ENCODE measurements around the gene RTL10.

DNA sequence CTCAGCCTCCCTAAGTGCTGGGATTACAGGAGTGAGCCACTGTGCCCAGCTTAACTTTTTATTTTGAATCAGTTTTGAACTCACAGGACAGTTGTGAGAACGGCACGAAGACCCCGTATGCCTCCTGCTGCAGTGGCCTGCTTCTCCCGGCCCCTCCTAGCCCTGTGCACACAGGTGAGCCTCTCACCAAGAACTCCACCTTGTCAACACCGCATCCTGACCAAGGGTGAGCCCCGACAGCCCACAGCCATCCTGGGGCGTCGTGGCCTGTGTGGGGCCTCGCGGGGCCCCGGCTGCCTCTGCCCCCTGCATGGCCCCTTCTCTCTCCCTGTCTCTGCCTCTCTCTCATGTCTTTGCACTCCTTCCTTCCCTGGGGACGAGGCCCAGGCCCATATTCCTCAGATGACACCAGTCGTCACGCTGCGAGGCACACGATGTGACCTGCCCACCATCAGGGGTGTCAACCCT lies 38.8 kb downstream of the RTL10 start:
- no peak for TF ChIP-seq POLR2AphosphoS5 (IDR thresholded peaks at IDR 0.05)
- TF ChIP-seq, protein P1, sequence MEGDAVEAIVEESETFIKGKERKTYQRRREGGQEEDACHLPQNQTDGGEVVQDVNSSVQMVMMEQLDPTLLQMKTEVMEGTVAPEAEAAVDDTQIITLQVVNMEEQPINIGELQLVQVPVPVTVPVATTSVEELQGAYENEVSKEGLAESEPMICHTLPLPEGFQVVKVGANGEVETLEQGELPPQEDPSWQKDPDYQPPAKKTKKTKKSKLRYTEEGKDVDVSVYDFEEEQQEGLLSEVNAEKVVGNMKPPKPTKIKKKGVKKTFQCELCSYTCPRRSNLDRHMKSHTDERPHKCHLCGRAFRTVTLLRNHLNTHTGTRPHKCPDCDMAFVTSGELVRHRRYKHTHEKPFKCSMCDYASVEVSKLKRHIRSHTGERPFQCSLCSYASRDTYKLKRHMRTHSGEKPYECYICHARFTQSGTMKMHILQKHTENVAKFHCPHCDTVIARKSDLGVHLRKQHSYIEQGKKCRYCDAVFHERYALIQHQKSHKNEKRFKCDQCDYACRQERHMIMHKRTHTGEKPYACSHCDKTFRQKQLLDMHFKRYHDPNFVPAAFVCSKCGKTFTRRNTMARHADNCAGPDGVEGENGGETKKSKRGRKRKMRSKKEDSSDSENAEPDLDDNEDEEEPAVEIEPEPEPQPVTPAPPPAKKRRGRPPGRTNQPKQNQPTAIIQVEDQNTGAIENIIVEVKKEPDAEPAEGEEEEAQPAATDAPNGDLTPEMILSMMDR (IDR thresholded peaks at IDR 0.05; ENCODE audit: poor library complexity, severe bottlenecking), result no peak
- no peak for TF ChIP-seq EZH2 (IDR thresholded peaks at IDR 0.05; ENCODE audit: borderline replicate concordance, insufficient read depth, low read length, poor library complexity, severe bottlenecking)
- TF ChIP-seq MXI1 (conservative IDR thresholded peaks at IDR 0.05; ENCODE audit: poor library complexity, severe bottlenecking), result no peak
- TF ChIP-seq TAF1 (IDR thresholded peaks at IDR 0.05; ENCODE audit: low read depth), result no peak
- TF ChIP-seq, protein P2, sequence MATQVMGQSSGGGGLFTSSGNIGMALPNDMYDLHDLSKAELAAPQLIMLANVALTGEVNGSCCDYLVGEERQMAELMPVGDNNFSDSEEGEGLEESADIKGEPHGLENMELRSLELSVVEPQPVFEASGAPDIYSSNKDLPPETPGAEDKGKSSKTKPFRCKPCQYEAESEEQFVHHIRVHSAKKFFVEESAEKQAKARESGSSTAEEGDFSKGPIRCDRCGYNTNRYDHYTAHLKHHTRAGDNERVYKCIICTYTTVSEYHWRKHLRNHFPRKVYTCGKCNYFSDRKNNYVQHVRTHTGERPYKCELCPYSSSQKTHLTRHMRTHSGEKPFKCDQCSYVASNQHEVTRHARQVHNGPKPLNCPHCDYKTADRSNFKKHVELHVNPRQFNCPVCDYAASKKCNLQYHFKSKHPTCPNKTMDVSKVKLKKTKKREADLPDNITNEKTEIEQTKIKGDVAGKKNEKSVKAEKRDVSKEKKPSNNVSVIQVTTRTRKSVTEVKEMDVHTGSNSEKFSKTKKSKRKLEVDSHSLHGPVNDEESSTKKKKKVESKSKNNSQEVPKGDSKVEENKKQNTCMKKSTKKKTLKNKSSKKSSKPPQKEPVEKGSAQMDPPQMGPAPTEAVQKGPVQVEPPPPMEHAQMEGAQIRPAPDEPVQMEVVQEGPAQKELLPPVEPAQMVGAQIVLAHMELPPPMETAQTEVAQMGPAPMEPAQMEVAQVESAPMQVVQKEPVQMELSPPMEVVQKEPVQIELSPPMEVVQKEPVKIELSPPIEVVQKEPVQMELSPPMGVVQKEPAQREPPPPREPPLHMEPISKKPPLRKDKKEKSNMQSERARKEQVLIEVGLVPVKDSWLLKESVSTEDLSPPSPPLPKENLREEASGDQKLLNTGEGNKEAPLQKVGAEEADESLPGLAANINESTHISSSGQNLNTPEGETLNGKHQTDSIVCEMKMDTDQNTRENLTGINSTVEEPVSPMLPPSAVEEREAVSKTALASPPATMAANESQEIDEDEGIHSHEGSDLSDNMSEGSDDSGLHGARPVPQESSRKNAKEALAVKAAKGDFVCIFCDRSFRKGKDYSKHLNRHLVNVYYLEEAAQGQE (IDR thresholded peaks at IDR 0.05; ENCODE audit: borderline replicate concordance), result no peak
- no peak for TF ChIP-seq SMC3 (conservative IDR thresholded peaks at IDR 0.05; ENCODE audit: poor library complexity)
- TF ChIP-seq EP300 (conservative IDR thresholded peaks at IDR 0.05; ENCODE audit: poor library complexity, severe bottlenecking), result no peak
- no peak for TF ChIP-seq RAD21 (conservative IDR thresholded peaks at IDR 0.05)
